HepG2 (cell line): ENCODE results near the gene PCDHGB7. TPM values are rescaled to one million over a fixed set of nuclear protein-coding genes. Genes with fewer than 3 reads are reported as not detected.

Experiments
- ATAC-seq: fragments of 200-7000 bp; cut with Tn5 transposase; 3 replicates; pipeline ENCODE4 v1.9.1; 2020; ENCODE audit warnings: mild to moderate bottlenecking, moderate library complexity
- BruUV-seq: library from RNA; stranded (reverse); fragments of 400-500 nt; replicated peaks from 2 replicates; lab custom pipeline; 2021; lab: Mats Ljungman, UMichigan
- CTCF ChIA-PET: fragments of 300-600 bp; formaldehyde crosslinking; extraction: SDS; loops from one replicate; lab custom pipeline; 2021; ENCODE audit warnings: low total read pairs, inconsistent platforms, low intra/inter-chr PET ratio; lab: Yijun Ruan, JAX
- POLR2A ChIA-PET: fragments of 350-600 bp; sonication (Branson Sonifier 250); formaldehyde crosslinking; loops from one replicate; lab custom pipeline; 2020; ENCODE audit warnings: antibody characterized with exemption, inconsistent platforms; lab: Yijun Ruan, JAX
- DNase-seq: peaks from one replicate; pipeline ENCODE4 v3.0.0-alpha.2; 2015; ENCODE audit warnings: low spot score
- FAIRE-seq: peaks from 3 replicates; lab custom pipeline; 2011; peaks lifted over from hg19 to GRCh38; lab: Jason Lieb, UNC
- H2AFZ ChIP-seq: one replicate; pipeline ENCODE4 v1.6.1; 2011; ENCODE audit warnings: low read length, inconsistent platforms
- H3K27ac ChIP-seq: fragments of 300-600 bp; 3 replicates; pipeline ENCODE4 v1.8.0; 2011; ENCODE audit warnings: mixed run types, mild to moderate bottlenecking, mixed read lengths, low read length, inconsistent platforms; ENCODE audit not compliant: insufficient read depth; ENCODE audit errors: extremely low read length
- H3K27me3 ChIP-seq, 2 experiments: fragments of 200-600 bp in 1 of 2; 2 replicates in 1 of 2; 3 replicates in 1 of 2; pipeline versions ENCODE4 v1.6.0 to v1.8.0; 2011; ENCODE audit warnings: low read length in 2 of 2, mild to moderate bottlenecking in 2 of 2, moderate library complexity in 2 of 2, inconsistent platforms in 1 of 2; ENCODE audit not compliant: insufficient read depth in 2 of 2, control insufficient read depth in 1 of 2
- H3K36me3 ChIP-seq, 2 experiments: fragments of 200-600 bp in 1 of 2; replicated peaks in 1 of 2; 2 replicates in 1 of 2; 3 replicates in 1 of 2; pipeline versions ENCODE4 v1.5.1 to v1.8.0; 2011; ENCODE audit warnings: low read length in 2 of 2, inconsistent platforms in 1 of 2; ENCODE audit not compliant: insufficient read depth in 2 of 2, control insufficient read depth in 1 of 2
- H3K4me1 ChIP-seq: 2 replicates; pipeline ENCODE4 v1.5.1; 2012; ENCODE audit warnings: low read length, inconsistent platforms; ENCODE audit not compliant: insufficient read depth
- H3K4me2 ChIP-seq: 2 replicates; pipeline ENCODE4 v1.6.0; 2011; ENCODE audit warnings: low read depth, low read length, inconsistent platforms
- H3K4me3 ChIP-seq, 3 experiments: fragments of 200-600 bp in 1 of 3; sonication (generic), shearing (Covaris generic) in 1 of 3; replicated peaks in 1 of 3; 2 replicates each; pipeline ENCODE4 v1.5.1; 2011 to 2016; ENCODE audit warnings: low read length in 3 of 3, inconsistent platforms in 2 of 3, low read depth in 2 of 3, mild to moderate bottlenecking in 2 of 3, control low read depth in 1 of 3, mixed read lengths in 1 of 3; ENCODE audit not compliant: insufficient read depth in 1 of 3
- H3K79me2 ChIP-seq: one replicate; pipeline ENCODE4 v1.6.1; 2011; ENCODE audit warnings: low read length, inconsistent platforms; ENCODE audit not compliant: insufficient read depth
- H3K9ac ChIP-seq: 2 replicates; pipeline ENCODE4 v1.6.0; 2011; ENCODE audit warnings: mild to moderate bottlenecking, low read depth, low read length, inconsistent platforms; ENCODE audit not compliant: insufficient read depth
- H3K9me3 ChIP-seq: 2 replicates; pipeline ENCODE4 v1.5.1; 2012; ENCODE audit warnings: mild to moderate bottlenecking, low read length
- H4K20me1 ChIP-seq: 2 replicates; pipeline ENCODE4 v1.6.0; 2011; ENCODE audit warnings: inconsistent platforms, mild to moderate bottlenecking, low read length, moderate library complexity; ENCODE audit not compliant: insufficient read depth
- FOXP1 ChIP-seq, 2 experiments: fragments of 450-650 bp in 1 of 2; IDR thresholded peaks; 2 replicates each; pipeline ENCODE4 v1.6.1; 2017 to 2018; ENCODE audit warnings: antibody characterized with exemption in 1 of 2
- GMEB1 ChIP-seq: sonication (generic); formaldehyde crosslinking; IDR thresholded peaks from 2 replicates; pipeline ENCODE4 v1.5.1; 2020; ENCODE audit warnings: missing genetic modification reagents, mild to moderate bottlenecking, borderline replicate concordance
- HHEX ChIP-seq: IDR thresholded peaks from 2 replicates; pipeline ENCODE4 v1.6.1; 2016; ENCODE audit warnings: control low read depth
- PAF1 ChIP-seq: IDR thresholded peaks from 2 replicates; pipeline ENCODE4 v1.6.1; 2016; ENCODE audit warnings: missing genetic modification reagents, missing compliant biosample characterization
- PLRG1 ChIP-seq: fragments of 450-650 bp; conservative IDR thresholded peaks from 2 replicates; pipeline ENCODE4 v1.6.1; 2016
- SATB2 ChIP-seq: sonication (generic); formaldehyde crosslinking; IDR thresholded peaks from 2 replicates; pipeline ENCODE4 v1.5.0; 2020; ENCODE audit warnings: missing genetic modification reagents
- SIX1 ChIP-seq: sonication (generic); formaldehyde crosslinking; IDR thresholded peaks from 2 replicates; pipeline ENCODE4 v1.4.0; 2020; ENCODE audit warnings: missing genetic modification reagents, borderline replicate concordance
- ZXDC ChIP-seq: sonication (generic); formaldehyde crosslinking; IDR thresholded peaks from 2 replicates; pipeline ENCODE4 v1.5.0; 2020; ENCODE audit warnings: mild to moderate bottlenecking, missing genetic modification reagents
- WGBS: methylation state at CpG from one replicate; pipeline ENCODE4 v1.1.6; 2017; ENCODE audit warnings: low lambda C conversion rate; 5-methylcytosine and 5-hydroxymethylcytosine counted together
- in situ Hi-C: cut with HindIII; loops from 2 replicates; pipeline ENCODE4 v1.10.0; 2017; ENCODE audit warnings: low pct_unique_long_range_greater_than_20kb; ENCODE audit not compliant: extremely low pct_ligation_motif_present
- intact Hi-C: fragments of 100-400 bp; cut with micrococcal nuclease; formaldehyde crosslinking; loops from one replicate; pipeline ENCODE4 v1.10.0; 2022; ENCODE audit not compliant: unreplicated experiment
- polyA plus RNA-seq, 8 experiments: library from polyadenylated mRNA; depleted of rRNA in 3 of 8; stranded (reverse) in 7 of 8; unstranded in 1 of 8; fragments of >200 nt; fragmentation: Illumina TruSeq in 4 of 8; extraction: Trizol in 4 of 8; gene quantifications; 2 replicates each; pipeline versions ENCODE4 v1.2.1 to v1.2.3, GENCODE V29; 2011 to 2016; ENCODE audit warnings: low read depth in 4 of 8, missing spikeins in 1 of 8, mixed read lengths in 1 of 8; ENCODE audit not compliant: insufficient read depth in 1 of 8
- total RNA-seq, 5 experiments: library from RNA; depleted of rRNA; stranded (reverse); fragments of >200 nt; fragmentation: Illumina TruSeq; extraction: Trizol; gene quantifications; 2 replicates each; pipeline ENCODE4 v1.2.3, GENCODE V29; 2016; ENCODE audit warnings: low read depth in 1 of 5

Gene PCDHGB7
- total and polyA plus RNA-seq, 2 of the 13 experiments (the other 11 are each of a cell fraction or from before 2014, with no cell fraction given) = 0.08 to 0.18 TPM

GRCh38 chr5:141434006-141434405 is 16.5 kb downstream of the PCDHGB7 start:
- 25% methylated on average over 2 of the region's 2 CpGs for WGBS
- no peak overlapping the region for H3K4me2 ChIP-seq
- H3K36me3 ChIP-seq = no peaks in the 10 kb centered on the region
- POLR2A ChIA-PET = no interaction called here
- in situ Hi-C loops (no loop called here), intact Hi-C loops (no loop called here)
- H3K79me2 ChIP-seq = no peaks in the 10 kb centered on the region
- no TSS peak for BruUV-seq
- no peak overlapping the region for H2AFZ ChIP-seq
- no peak overlapping the region for H3K9ac ChIP-seq
- H3K27me3 ChIP-seq = no peaks in the 10 kb centered on the region
- no peaks in the 10 kb centered on the region for H4K20me1 ChIP-seq
- H3K4me1 ChIP-seq = no peaks in the 10 kb centered on the region
- no peak for FAIRE-seq
- TF ChIP-seq HHEX (CRISPR knock-in tag) (no peak), SIX1 (no peak), SATB2 (no peak), FOXP1 (IDR thresholded peaks at IDR 0.05) (no peak), FOXP1 (CRISPR knock-in tag; IDR thresholded peaks at IDR 0.05) (no peak), PLRG1 (no peak), PAF1 (CRISPR knock-in tag) (no peak), ZXDC (CRISPR knock-in tag) (no peak), GMEB1 (CRISPR knock-in tag) (no peak)
- TF ChIP-seq, all 625 proteins: peak for 0
- no peak for DNase-seq
- CTCF ChIA-PET = no interaction called here
- H3K9me3 ChIP-seq = peaks cover 19% of the 10 kb centered on the region; the same call in 1 of the 2 replicates
- H3K4me3 ChIP-seq = no peak overlapping the region
- no peak for ATAC-seq
- H3K27ac ChIP-seq = no peak overlapping the region
